Measurements from ENCODE around the gene HELLS. TPM values are rescaled to one million over a fixed set of nuclear protein-coding genes. Genes with fewer than 3 reads are reported as not detected.
"Not testable (repeated sequence)": the region's sequence is repeated elsewhere in the genome, so short reads cannot be mapped to it uniquely, and the experiment has no call there.

HELLS gene
- total RNA-seq, 1 donor from 2014 or later = 26.7 TPM

DNA sequence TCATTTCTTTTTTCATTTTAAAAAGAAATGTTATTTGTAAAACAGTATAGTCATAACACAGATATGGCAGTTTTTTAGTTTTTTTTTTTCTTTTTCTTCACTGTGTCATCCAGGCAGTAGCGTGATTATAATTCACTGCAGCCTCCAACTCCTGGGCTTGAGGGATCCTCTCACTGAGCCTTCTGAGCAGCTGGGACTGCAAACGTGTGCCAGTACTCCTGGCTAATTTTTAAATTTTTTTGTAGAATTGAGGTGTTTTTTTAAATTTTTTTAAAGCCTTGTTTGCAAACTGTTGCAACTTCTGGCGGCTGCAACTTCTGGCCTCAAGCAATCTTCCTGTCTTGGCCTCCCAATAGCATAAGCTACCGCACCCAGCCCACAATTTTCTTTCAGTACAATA lies 63.0 kb downstream of the HELLS start:
- no peak for DNase-seq

DNA sequence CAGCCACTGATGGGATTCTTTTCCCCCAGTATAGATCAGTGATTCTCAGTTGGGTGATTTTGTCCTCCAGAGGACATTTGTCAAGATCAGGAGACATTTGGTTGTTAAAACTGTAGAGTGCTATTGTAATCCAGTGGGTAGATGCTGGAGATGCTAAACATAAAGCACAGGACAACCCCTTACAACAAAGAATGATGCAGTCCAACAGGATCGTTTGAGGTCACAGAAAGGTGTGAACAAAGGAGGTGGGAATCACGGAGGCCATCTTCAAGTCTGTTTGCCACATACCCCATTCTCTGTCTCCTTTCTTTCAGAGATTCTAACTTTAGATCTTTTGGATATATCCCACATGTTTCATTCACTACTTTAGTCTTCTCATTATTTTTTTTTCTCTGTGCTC lies 69.0 kb downstream of the HELLS start:
- DNase-seq = no peak

- DNase-seq = no peak
Measured at GRCh38 chr10:94617389-94617944, 71.9 kb downstream of the HELLS start.

DNA sequence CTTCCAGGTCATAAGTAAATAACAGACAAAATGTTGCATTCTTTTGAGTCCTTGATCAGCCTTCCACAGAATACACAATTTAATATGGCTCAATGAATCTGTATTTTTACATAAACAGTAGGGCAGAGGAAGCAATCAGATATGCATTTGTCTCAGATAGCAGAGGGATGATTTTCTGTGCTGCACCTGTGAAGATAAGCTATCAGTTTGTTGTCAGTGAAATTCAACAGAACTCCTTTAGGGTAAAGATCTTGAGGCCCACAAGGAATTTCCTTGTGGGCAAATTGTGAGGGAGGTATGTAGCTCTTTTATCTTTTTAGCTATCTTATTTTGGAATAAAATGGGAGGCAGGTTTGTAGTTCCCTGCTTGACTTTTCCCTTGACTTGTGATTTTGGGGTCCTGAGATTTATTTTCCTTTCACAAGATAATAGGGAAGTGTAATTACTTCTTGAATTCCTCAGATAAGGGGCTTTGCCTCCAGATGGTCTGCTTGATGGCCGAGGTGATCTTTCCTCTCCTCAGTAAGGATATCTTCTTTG lies 77.1 kb downstream of the HELLS start:
- no peak for DNase-seq

DNA sequence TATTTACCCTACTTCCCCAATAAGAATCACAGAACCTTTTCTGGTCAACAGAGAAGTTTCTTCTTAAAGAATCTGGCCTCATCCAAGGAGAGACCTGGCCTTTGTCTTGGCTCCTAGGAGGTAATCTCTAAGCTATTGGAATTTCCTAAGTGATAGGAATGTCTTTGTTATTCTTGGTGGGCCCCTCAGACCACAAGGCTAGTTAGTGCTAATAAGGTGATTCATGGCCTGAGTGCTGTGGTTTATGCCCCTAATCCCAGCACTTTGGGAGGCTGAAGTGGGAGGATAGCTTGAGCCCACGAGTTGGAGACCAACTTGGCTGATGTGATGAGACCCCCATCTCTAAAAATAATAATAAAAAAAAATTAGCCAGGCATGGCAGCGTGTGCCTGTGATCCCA lies 78.0 kb downstream of the HELLS start:
- DNase-seq = no peak

GRCh38 chr10:94626476-94626875 lies 80.9 kb downstream of the HELLS start:
- DNase-seq = no peak

DNA sequence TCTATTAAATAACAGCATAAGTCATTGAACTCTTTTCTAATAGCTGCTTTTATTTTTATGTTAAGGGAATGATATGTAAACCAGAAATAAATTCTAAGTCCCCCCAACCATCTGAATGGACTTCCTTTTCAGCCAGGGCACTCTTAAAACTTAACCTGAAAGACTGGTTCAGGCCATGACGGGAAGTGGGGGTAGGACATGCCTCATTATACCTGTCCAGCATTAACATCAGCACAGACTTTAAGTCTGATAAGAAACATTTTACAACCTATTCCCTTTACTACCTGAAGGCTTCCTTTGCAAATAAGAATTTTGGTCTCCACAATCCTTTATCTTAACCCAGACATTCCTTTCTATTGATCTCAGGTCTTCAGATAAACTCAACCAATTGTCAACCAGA lies 81.9 kb downstream of the HELLS start:
- DNase-seq = no peak

DNA sequence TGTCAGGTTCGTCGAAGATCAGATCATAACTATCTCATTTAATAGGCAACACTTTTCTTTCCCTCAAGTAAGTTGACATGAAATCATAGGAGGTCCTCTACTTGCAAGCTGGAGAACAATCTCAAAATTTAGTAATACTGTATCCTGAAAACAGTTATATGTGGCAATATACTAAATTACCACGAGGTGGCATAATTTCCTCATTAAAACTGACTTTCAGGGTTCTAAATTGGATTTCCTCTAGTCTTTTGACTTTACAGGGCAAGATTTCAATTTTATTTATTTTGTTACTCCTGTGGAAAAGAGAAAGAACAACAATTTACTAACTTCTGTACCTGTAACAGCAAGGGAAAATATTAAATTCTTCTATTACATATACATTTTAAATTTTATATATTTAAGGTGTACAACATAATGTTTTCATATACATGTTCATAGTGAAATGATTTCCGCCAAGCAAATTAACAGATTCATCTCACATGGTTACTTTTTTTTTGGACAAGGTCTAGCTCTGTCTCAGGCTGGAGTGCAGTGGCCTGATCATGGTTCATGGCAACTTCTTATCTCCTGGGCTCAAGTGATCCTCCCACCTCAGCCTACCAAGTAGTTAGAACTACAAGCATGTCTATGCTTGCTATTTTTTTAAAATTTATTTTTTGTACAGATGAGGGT lies 84.6 kb downstream of the HELLS start:
- peak; percentile 50 for DNase-seq

DNA sequence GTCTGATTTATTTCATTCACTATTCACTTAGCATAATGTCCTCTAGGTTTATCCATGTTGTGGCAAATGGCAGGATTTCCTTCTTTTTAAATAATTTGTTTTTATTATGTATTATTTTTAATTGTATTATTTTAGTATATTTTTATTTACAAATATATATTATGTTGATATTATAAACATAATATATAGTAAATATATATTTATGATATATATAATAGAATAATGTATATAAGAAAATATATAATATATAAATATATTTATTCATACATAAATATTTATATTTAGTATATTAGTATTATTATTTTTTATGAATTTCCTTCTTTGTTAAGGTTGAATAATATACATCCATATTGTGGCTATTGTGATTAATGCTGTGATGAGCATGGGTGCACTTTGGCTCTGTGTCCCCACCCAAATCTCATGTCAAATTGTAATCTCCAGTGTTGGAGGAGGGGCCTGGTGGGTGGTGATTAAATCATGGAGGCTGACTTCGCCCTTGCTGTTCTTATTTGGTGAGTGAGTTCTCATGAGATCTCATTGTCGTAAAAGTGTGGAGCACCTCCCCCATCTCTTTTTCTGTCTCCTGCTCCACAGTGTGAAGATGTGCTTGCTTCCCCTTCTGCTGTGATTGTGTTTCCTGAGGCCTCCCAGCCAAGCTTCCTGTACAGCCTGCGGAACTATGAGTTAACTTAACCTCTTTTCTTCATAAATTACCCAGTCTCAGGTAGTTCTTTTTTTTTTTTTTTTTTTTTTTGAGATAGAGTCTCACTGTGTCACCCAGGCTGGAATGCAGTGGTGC lies 85.7 kb downstream of the HELLS start:
- peak; percentile 32 for DNase-seq

- DNase-seq = no peak
Measured at GRCh38 chr10:94632954-94633353, 87.4 kb downstream of the HELLS start.

- not testable (repeated sequence) for DNase-seq
Measured at GRCh38 chr10:94638097-94638496, 92.5 kb downstream of the HELLS start.

DNA sequence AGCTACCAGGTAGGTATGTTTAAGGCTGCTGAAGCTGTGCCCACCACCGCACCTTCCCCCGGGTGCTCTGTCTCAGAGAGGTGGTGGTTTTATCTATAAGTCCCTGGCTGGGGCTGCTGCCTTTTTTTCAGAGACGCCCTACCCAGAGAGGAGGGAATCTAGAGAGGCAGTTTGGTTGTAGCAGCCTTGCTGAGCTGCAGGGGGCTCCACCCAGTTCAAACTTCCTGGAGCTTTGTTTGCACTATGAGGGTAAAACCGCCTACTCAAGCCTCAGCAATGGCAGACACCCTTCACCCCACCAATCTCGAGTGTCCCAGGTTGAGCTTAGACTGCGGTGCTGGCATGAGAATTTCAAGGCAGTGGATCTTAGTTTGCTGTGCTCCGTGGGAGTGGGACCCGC lies 94.3 kb downstream of the HELLS start:
- DNase-seq = no peak

DNA sequence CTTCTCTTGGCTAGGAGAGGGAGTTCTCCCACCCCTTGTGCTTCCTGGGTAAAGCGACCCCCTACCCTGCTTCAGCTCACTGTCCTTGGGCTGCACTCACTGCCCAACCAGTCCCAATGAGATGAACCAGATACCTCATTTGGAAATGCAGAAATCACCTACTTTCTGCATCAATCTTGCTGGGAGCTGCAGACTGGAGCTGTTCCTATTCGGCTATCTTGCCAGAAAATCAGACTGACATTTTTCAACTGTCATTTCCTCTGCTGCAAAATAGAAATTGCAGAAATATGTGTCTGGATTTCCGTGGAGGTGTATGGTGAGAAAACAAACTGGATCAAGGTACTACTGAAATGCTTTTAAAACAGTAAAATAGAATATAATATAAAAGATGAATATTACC lies 95.0 kb downstream of the HELLS start:
- no peak for DNase-seq

DNA sequence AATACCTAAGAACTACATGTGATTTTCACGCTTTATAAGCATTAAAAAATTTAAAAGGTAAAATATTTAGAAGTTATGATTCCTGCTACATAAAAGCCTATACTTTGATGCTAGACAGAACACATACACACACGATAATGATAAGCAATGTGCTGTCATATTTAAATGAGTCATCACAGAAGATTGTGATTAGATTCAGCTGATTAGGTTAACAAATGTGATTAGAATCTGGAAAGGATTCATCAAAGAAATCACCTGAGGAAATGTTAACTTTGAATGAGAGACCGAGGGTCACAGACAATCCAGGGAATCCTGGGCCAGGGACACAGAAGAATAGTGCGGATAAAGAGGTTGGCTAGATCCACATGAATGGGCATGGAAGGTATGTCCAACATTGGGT lies 95.9 kb downstream of the HELLS start:
- no peak for DNase-seq

- DNase-seq = no peak
Measured at GRCh38 chr10:94644352-94644751, 98.8 kb downstream of the HELLS start.

DNA sequence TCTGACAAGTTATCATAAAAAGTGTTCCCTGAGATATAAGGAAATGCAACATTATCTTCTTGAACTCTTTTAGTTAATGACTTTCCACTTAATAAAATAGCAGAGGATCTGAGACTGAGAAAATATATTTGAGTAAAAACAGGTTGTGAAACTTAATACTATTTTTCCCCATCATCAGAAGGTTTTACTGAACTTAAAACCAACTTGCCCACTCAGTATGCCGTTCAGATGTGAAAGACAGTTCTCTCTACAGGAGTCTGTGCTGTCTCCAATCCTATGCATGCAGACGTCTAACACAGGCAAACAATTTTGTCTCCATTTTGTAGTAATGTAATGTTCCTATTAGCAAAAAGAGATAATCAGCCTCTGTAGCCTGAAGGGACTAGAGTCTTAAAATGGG lies 99.7 kb downstream of the HELLS start:
- DNase-seq = no peak

Other genes with a start within 250 kb of the HELLS start
- gene NOC3L, start 182.8 kb upstream of the HELLS start, total RNA-seq = 30.8 and 32.9 TPM in 2 replicates
- 20.5 and 28.4 TPM in 2 replicates for gene TBC1D12, start 143.2 kb upstream of the HELLS start, total RNA-seq
- not detected in 2 replicates for gene CYP2C18, start 137.9 kb downstream of the HELLS start, total RNA-seq
- not detected in 2 replicates for gene CYP2C19, start 216.9 kb downstream of the HELLS start, total RNA-seq